SU-DHL-6 (cell line): ENCODE results near the gene HIVEP2.

Experiments
- H2AFZ ChIP-seq: fragments of 200-600 bp; sonication (generic); 2 replicates; pipeline ENCODE4 v1.6.1; 2014; ENCODE audit warnings: low read depth, mild to moderate bottlenecking, moderate library complexity, mixed read lengths, antibody characterized with exemption, low read length; ENCODE audit not compliant: severe bottlenecking
- H3F3A ChIP-seq: fragments of 200-600 bp; shearing (Covaris generic); 2 replicates; pipeline ENCODE4 v1.6.0; 2016; ENCODE audit warnings: antibody characterized with exemption, mild to moderate bottlenecking; ENCODE audit not compliant: insufficient read depth
- H3K27ac ChIP-seq: fragments of 200-600 bp; sonication (generic); 2 replicates; pipeline ENCODE4 v1.5.1; 2016; ENCODE audit warnings: low read depth, mild to moderate bottlenecking, low read length, moderate library complexity, mixed read lengths
- H3K27me3 ChIP-seq: fragments of 200-600 bp; sonication (generic), shearing (Covaris generic); 2 replicates; pipeline ENCODE4 v1.6.0; 2014; ENCODE audit warnings: mild to moderate bottlenecking, low read length
- H3K36me3 ChIP-seq: fragments of 200-600 bp; sonication (generic); 2 replicates; pipeline ENCODE4 v1.6.1; 2014; ENCODE audit warnings: mild to moderate bottlenecking, low read length, mixed read lengths
- H3K4me2 ChIP-seq: fragments of 300-600, 200-600 bp; shearing (Covaris generic), sonication (generic); 2 replicates; pipeline ENCODE4 v1.6.0; 2014; ENCODE audit warnings: low read length, low read depth, mild to moderate bottlenecking; ENCODE audit not compliant: poor library complexity, severe bottlenecking
- H3K4me3 ChIP-seq: fragments of 200-600 bp; sonication (generic); 2 replicates; pipeline ENCODE4 v1.5.1; 2014; ENCODE audit warnings: antibody characterized with exemption, low read length, mild to moderate bottlenecking, mixed read lengths; ENCODE audit not compliant: insufficient read depth, poor library complexity, severe bottlenecking
- H3K79me2 ChIP-seq: fragments of 200-600 bp; sonication (generic); 2 replicates; pipeline ENCODE4 v1.6.1; 2014; ENCODE audit warnings: mild to moderate bottlenecking, low read length, moderate library complexity; ENCODE audit not compliant: insufficient read depth
- H3K9ac ChIP-seq: fragments of 200-600 bp; sonication (generic); 2 replicates; pipeline ENCODE4 v1.7.0; 2014; ENCODE audit warnings: mild to moderate bottlenecking, low read length
- H3K9me2 ChIP-seq: fragments of 200-600 bp; sonication (generic); replicated peaks from 2 replicates; pipeline ENCODE4 v1.6.1; 2014; ENCODE audit warnings: low read length; ENCODE audit not compliant: insufficient read depth
- H3K9me3 ChIP-seq: fragments of 200-600 bp; sonication (generic); 2 replicates; pipeline ENCODE4 v1.6.1; 2014; ENCODE audit warnings: low read length, mixed read lengths; ENCODE audit not compliant: insufficient read depth
- H4K20me1 ChIP-seq: fragments of 200-600 bp; sonication (generic); 2 replicates; pipeline ENCODE4 v1.6.1; 2014; ENCODE audit warnings: low read depth, mild to moderate bottlenecking, antibody characterized with exemption, low read length, moderate library complexity, mixed read lengths
- EZH2phosphoT487 ChIP-seq: fragments of 200-600 bp; sonication (generic), shearing (Covaris generic); conservative IDR thresholded peaks from 2 replicates; pipeline ENCODE4 v1.6.1; 2018; ENCODE audit warnings: mild to moderate bottlenecking, antibody characterized with exemption, low read length, moderate library complexity, mixed read lengths
- TF ChIP-seq, protein P1 (sequence below): fragments of 200-600 bp; sonication (generic); IDR thresholded peaks from one replicate; pipeline ENCODE4 v1.5.1; 2017; ENCODE audit warnings: antibody characterized with exemption, mild to moderate bottlenecking, low read length, moderate library complexity; ENCODE audit not compliant: insufficient read depth, poor library complexity, severe bottlenecking

Gene HIVEP2

DNA sequence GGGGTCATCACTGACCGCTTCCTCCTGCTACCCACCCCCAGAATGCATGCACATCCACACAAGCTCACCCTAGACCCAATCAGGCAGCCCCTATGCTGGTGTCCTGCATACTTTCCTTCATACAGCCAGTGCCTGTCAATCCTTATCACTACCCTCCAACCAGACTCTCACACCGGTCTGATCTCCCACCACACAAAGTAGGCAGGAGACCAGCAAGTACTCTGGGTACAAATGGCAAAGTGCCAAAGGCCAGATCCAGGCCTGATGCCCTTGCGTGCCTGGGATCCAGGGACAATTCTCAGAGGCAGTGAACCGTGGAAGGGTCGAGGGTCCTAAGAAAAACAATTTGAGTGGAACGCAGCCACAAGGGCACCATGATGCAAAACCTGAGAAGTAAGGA, 114.2 kb downstream of the HIVEP2 start:
- Histone ChIP-seq H3K9me3 (no peaks in the 10 kb centered on the region), H3K27ac (no peak overlapping the region), H3K9ac (no peak overlapping the region), H3F3A (no peaks in the 10 kb centered on the region), H3K36me3 (no peaks in the 10 kb centered on the region), H3K27me3 (no peaks in the 10 kb centered on the region), H3K9me2 (no peaks in the 10 kb centered on the region), H4K20me1 (no peaks in the 10 kb centered on the region), H3K79me2 (no peaks in the 10 kb centered on the region), H3K4me3 (no peak overlapping the region), H2AFZ (no peak overlapping the region), H3K4me2 (no peak overlapping the region)
- TF ChIP-seq, protein P1, sequence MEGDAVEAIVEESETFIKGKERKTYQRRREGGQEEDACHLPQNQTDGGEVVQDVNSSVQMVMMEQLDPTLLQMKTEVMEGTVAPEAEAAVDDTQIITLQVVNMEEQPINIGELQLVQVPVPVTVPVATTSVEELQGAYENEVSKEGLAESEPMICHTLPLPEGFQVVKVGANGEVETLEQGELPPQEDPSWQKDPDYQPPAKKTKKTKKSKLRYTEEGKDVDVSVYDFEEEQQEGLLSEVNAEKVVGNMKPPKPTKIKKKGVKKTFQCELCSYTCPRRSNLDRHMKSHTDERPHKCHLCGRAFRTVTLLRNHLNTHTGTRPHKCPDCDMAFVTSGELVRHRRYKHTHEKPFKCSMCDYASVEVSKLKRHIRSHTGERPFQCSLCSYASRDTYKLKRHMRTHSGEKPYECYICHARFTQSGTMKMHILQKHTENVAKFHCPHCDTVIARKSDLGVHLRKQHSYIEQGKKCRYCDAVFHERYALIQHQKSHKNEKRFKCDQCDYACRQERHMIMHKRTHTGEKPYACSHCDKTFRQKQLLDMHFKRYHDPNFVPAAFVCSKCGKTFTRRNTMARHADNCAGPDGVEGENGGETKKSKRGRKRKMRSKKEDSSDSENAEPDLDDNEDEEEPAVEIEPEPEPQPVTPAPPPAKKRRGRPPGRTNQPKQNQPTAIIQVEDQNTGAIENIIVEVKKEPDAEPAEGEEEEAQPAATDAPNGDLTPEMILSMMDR = no peak
- no peak for TF ChIP-seq EZH2phosphoT487

DNA sequence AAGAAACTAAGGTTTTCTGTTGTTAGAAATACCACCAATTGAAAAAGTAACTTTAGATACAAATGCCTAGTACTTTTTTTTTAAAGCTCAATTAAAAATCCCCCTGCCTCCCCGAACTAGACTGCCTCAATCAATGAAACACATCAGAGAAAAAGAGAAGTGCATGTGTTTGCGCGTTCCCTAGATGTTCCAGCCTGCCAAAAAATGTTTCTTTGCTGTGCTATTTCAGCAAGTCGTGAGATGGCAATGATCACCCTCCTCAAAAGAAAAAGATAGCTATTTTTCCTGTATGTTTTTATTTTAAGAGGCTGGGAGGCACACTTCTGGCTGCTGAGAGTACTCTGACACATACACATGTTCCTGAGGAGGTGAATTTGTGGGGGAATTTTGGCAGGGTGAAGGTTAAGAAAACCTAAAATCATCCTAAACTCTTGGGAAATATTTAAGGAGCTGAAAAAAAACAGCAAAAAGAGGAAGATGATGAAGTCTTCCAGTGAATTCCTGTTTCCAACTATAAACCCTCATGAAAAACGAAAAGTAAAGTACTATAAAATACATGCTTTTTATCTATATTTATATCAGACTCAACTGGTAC, 114.8 kb downstream of the HIVEP2 start:
- no peaks in the 10 kb centered on the region for H3K9me2 ChIP-seq
- H3K36me3 ChIP-seq = no peaks in the 10 kb centered on the region
- H3F3A ChIP-seq = no peaks in the 10 kb centered on the region
- TF ChIP-seq, protein P1 = no peak
- no peak for TF ChIP-seq EZH2phosphoT487
- H3K79me2 ChIP-seq = no peaks in the 10 kb centered on the region
- no peak overlapping the region for H3K9ac ChIP-seq
- no peak overlapping the region for H3K27ac ChIP-seq
- no peak overlapping the region for H3K4me2 ChIP-seq
- no peak overlapping the region for H3K4me3 ChIP-seq
- H2AFZ ChIP-seq = no peak overlapping the region
- H3K27me3 ChIP-seq = no peaks in the 10 kb centered on the region
- H3K9me3 ChIP-seq = no peaks in the 10 kb centered on the region
- H4K20me1 ChIP-seq = no peaks in the 10 kb centered on the region

DNA sequence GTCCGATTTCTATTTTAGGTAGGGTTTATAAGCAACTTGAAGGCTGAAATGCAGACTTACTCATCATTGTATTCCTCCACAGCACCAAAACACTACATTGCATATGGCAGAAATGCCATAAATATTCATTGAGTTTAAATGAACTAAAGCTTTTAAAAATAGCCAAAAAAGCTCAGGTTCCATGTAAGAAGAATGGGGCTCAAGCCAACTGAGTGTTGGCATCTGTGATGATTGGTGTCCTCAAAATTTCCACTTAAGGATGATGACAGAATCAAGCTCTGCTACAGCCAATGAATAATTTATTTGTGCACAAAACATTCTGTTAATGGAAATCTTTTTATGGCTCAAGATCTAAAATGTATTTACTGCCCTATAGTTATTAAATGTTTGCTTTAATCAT, 115.4 kb downstream of the HIVEP2 start:
- Histone ChIP-seq H3K4me2 (no peak overlapping the region), H3F3A (no peaks in the 10 kb centered on the region), H3K9me2 (no peaks in the 10 kb centered on the region), H2AFZ (no peak overlapping the region), H3K36me3 (no peaks in the 10 kb centered on the region), H3K27ac (no peak overlapping the region), H3K79me2 (no peaks in the 10 kb centered on the region), H3K9ac (no peak overlapping the region), H3K27me3 (no peaks in the 10 kb centered on the region), H3K9me3 (no peaks in the 10 kb centered on the region), H4K20me1 (no peaks in the 10 kb centered on the region), H3K4me3 (no peak overlapping the region)
- TF ChIP-seq, protein P1 = no peak
- no peak for TF ChIP-seq EZH2phosphoT487
